GM12878 (cell line): Measurements from ENCODE around the gene MTRR.

Experiments used
- CBFB ChIP-seq: IDR thresholded peaks from 2 replicates; pipeline ENCODE4 v1.6.1; 2016; ENCODE audit warnings: antibody characterized with exemption, low read depth
- MXI1 ChIP-seq: fragments of 150-350 bp; IDR thresholded peaks from 2 replicates; pipeline ENCODE4 v1.6.1; 2011; ENCODE audit warnings: low read depth, mild to moderate bottlenecking, inconsistent platforms, low read length, improper control_type of control experiment
- NBN ChIP-seq: fragments of 450-650 bp; IDR thresholded peaks from 2 replicates; pipeline ENCODE4 v1.6.1; 2016
- NFYB ChIP-seq: IDR thresholded peaks from 2 replicates; pipeline ENCODE4 v1.6.1; 2011; ENCODE audit warnings: low read depth, mild to moderate bottlenecking, low read length, improper control_type of control experiment, moderate library complexity; ENCODE audit not compliant: insufficient read depth
- NRF1 ChIP-seq: conservative IDR thresholded peaks from 2 replicates; pipeline ENCODE4 v1.6.1; 2011; ENCODE audit warnings: mild to moderate bottlenecking, low read depth, low read length, improper control_type of control experiment
- POLR2A ChIP-seq: IDR thresholded peaks from 2 replicates; pipeline ENCODE4 v1.6.1; 2011; ENCODE audit warnings: low read depth, mild to moderate bottlenecking, low read length
- RBBP5 ChIP-seq: fragments of 200-600 bp; sonication (generic); conservative IDR thresholded peaks from 2 replicates; pipeline ENCODE4 v1.6.1; 2016
- SMAD1 ChIP-seq: fragments of 450-650 bp; IDR thresholded peaks from 2 replicates; pipeline ENCODE4 v1.6.1; 2018; ENCODE audit warnings: mild to moderate bottlenecking, low read depth; ENCODE audit not compliant: partially characterized antibody
- SMC3 ChIP-seq: IDR thresholded peaks from 2 replicates; pipeline ENCODE4 v1.6.1; 2011; ENCODE audit warnings: low read length, improper control_type of control experiment, borderline replicate concordance
- TF ChIP-seq, protein P1 (sequence below): fragments of 450-650 bp; conservative IDR thresholded peaks from 2 replicates; pipeline ENCODE4 v1.6.1; 2017; ENCODE audit warnings: mild to moderate bottlenecking, moderate library complexity
- TF ChIP-seq, protein P2 (sequence below), 3 experiments: IDR thresholded peaks in 2 of 3; conservative IDR thresholded peaks in 1 of 3; 2 replicates each; pipeline ENCODE4 v1.5.1; 2011; ENCODE audit warnings: low read depth in 3 of 3, low read length in 3 of 3, mild to moderate bottlenecking in 3 of 3, control low read depth in 2 of 3, moderate library complexity in 2 of 3, inconsistent platforms in 1 of 3, mixed read lengths in 1 of 3; ENCODE audit not compliant: control insufficient read depth in 2 of 3, insufficient read depth in 1 of 3; ENCODE audit errors: extremely low read depth in 1 of 3
- TF ChIP-seq, protein P3 (sequence below): fragments of 450-650 bp; formaldehyde crosslinking; IDR thresholded peaks from 2 replicates; pipeline ENCODE4 v1.4.0; 2022; ENCODE audit warnings: mild to moderate bottlenecking, moderate library complexity

DNA sequence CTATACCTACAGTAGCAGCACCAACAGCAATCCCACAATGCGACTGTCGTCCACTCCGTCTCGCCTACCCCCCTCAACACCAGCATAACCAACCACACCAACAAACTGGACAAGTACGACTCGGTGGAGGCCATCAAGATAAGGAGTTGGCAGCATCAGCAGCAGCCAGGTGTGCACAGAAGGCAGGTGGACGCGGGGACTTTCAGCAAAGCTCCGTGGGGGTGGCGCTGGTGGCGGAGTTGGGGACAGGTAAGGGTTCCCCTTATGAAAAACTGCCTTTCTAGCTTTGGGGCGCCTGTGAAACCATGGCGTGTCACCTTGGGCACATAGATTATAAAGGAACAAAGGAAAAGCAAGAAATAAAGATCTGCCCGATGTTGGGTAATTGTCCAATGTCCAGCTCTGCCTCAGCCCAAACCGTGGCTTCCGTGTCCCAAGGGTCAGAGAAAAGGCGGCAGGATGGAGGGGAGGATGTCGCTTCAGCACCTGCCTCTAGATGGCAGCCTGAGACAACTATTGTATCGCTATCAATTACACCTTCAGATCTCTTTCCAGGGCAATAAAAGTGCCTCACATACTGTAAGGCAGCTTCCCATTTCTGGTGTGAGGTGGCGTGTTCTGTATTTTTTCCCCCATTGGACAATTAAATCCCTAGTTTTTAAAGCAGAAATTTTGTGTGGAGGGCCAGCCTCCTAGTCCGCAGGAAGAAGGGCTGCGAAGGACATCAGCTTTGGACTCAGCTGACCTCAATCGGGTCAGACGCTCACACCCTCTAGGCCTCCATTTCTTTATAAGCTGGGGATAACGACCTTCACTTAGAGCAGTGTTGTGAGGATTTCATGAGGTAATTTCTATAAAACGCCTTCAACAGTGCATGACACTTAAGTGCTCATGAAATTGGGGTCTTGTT lies 58.8 kb downstream of the MTRR start:
- TF ChIP-seq NRF1 (no peak), RBBP5 (no peak), SMAD1 (no peak), NBN (no peak), CBFB (no peak), MXI1 (no peak), SMC3 (peak; percentile 54; the same call in 1 of the 2 replicates), POLR2A (no peak), NFYB (no peak)
- TF ChIP-seq, protein P1, sequence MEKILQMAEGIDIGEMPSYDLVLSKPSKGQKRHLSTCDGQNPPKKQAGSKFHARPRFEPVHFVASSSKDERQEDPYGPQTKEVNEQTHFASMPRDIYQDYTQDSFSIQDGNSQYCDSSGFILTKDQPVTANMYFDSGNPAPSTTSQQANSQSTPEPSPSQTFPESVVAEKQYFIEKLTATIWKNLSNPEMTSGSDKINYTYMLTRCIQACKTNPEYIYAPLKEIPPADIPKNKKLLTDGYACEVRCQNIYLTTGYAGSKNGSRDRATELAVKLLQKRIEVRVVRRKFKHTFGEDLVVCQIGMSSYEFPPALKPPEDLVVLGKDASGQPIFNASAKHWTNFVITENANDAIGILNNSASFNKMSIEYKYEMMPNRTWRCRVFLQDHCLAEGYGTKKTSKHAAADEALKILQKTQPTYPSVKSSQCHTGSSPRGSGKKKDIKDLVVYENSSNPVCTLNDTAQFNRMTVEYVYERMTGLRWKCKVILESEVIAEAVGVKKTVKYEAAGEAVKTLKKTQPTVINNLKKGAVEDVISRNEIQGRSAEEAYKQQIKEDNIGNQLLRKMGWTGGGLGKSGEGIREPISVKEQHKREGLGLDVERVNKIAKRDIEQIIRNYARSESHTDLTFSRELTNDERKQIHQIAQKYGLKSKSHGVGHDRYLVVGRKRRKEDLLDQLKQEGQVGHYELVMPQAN = no peak
- TF ChIP-seq, protein P2, sequence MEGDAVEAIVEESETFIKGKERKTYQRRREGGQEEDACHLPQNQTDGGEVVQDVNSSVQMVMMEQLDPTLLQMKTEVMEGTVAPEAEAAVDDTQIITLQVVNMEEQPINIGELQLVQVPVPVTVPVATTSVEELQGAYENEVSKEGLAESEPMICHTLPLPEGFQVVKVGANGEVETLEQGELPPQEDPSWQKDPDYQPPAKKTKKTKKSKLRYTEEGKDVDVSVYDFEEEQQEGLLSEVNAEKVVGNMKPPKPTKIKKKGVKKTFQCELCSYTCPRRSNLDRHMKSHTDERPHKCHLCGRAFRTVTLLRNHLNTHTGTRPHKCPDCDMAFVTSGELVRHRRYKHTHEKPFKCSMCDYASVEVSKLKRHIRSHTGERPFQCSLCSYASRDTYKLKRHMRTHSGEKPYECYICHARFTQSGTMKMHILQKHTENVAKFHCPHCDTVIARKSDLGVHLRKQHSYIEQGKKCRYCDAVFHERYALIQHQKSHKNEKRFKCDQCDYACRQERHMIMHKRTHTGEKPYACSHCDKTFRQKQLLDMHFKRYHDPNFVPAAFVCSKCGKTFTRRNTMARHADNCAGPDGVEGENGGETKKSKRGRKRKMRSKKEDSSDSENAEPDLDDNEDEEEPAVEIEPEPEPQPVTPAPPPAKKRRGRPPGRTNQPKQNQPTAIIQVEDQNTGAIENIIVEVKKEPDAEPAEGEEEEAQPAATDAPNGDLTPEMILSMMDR (IDR thresholded peaks at IDR 0.05 in 2 of 3, conservative IDR thresholded peaks at IDR 0.05 in 1 of 3; ENCODE audit: control insufficient read depth in 2 of 3, extremely low read depth in 1 of 3, insufficient read depth in 1 of 3, low read depth in 3 of 3, low read length in 3 of 3) = peak; percentile 74 to 81 (median 77); a peak in 5 of 6 replicates
- TF ChIP-seq, protein P3, sequence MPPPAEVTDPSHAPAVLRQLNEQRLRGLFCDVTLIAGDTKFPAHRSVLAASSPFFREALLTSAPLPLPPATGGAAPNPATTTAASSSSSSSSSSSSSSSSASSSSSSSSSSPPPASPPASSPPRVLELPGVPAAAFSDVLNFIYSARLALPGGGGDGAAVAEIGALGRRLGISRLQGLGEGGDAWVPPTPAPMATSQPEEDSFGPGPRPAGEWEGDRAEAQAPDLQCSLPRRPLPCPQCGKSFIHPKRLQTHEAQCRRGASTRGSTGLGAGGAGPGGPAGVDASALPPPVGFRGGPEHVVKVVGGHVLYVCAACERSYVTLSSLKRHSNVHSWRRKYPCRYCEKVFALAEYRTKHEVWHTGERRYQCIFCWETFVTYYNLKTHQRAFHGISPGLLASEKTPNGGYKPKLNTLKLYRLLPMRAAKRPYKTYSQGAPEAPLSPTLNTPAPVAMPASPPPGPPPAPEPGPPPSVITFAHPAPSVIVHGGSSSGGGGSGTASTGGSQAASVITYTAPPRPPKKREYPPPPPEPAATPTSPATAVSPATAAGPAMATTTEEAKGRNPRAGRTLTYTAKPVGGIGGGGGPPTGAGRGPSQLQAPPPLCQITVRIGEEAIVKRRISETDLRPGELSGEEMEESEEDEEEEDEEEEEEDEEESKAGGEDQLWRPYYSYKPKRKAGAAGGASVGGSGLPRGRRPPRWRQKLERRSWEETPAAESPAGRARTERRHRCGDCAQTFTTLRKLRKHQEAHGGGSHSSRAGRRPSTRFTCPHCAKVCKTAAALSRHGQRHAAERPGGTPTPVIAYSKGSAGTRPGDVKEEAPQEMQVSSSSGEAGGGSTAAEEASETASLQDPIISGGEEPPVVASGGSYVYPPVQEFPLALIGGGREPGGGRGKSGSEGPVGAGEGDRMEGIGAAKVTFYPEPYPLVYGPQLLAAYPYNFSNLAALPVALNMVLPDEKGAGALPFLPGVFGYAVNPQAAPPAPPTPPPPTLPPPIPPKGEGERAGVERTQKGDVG (CRISPR knock-in tag) = no peak
